ENCODE data around the gene ZNF385C.
"Not testable (repeated sequence)": the region's sequence is repeated elsewhere in the genome, so short reads cannot be mapped to it uniquely, and the experiment has no call there.

ZNF385C gene

GRCh38 chr17:42097691-42098631, at the start of gene ZNF385C:
ZNF385C (minus strand) TSS chr17:42098473; CDS start chr17:42063056, 35,417 bp downstream.
- DNase-seq = no peak

GRCh38 chr17:42146911-42147607, 48.8 kb upstream of the ZNF385C start:
- no peak for DNase-seq

- DNase-seq = not testable (repeated sequence)
Observed at GRCh38 chr17:42143138-42143537, 44.9 kb upstream of the ZNF385C start.

- no peak for DNase-seq
Observed at GRCh38 chr17:42142371-42142896, 44.2 kb upstream of the ZNF385C start.

- DNase-seq = no peak
Observed at GRCh38 chr17:42141382-42141781, 43.1 kb upstream of the ZNF385C start.

GRCh38 chr17:42140690-42141089, 42.4 kb upstream of the ZNF385C start:
- not testable (repeated sequence) for DNase-seq

- no peak for DNase-seq
Observed at GRCh38 chr17:42138749-42139492, 40.6 kb upstream of the ZNF385C start.

- no peak for DNase-seq
Observed at GRCh38 chr17:42136654-42137051, 38.4 kb upstream of the ZNF385C start.

- DNase-seq = peak; percentile 9 to 13
Observed at GRCh38 chr17:42135664-42136653, 37.7 kb upstream of the ZNF385C start.

- no peak for DNase-seq
Observed at GRCh38 chr17:42135151-42135550, 36.9 kb upstream of the ZNF385C start.

GRCh38 chr17:42133461-42134041, 35.3 kb upstream of the ZNF385C start:
- no peak for DNase-seq

GRCh38 chr17:42132941-42133340, 34.7 kb upstream of the ZNF385C start:
- peak; percentile 10 to 16 for DNase-seq

GRCh38 chr17:42131981-42132432, 33.7 kb upstream of the ZNF385C start:
- DNase-seq = peak in 1 of 2 donors; percentile 25

GRCh38 chr17:42131232-42131631, 33.0 kb upstream of the ZNF385C start:
- DNase-seq = no peak

GRCh38 chr17:42130310-42130936, 32.1 kb upstream of the ZNF385C start:
- DNase-seq = no peak

GRCh38 chr17:42129109-42129837, 31.0 kb upstream of the ZNF385C start:
- no peak for DNase-seq

- no peak for DNase-seq
Observed at GRCh38 chr17:42127414-42127813, 29.1 kb upstream of the ZNF385C start.

GRCh38 chr17:42126836-42127235, 28.6 kb upstream of the ZNF385C start:
- DNase-seq = no peak

- no peak for DNase-seq
Observed at GRCh38 chr17:42125565-42125964, 27.3 kb upstream of the ZNF385C start.

GRCh38 chr17:42124256-42124655, 26.0 kb upstream of the ZNF385C start:
- no peak for DNase-seq

Data from bone marrow (tissue), 2 donors.